Fibroblast of lung (primary cell): ENCODE measurements around the gene HMGB3.

Experiments
- EZH2 ChIP-seq: IDR thresholded peaks from 2 replicates; pipeline ENCODE4 v1.5.1; 2012; ENCODE audit warnings: low read length, control low read depth, mild to moderate bottlenecking; ENCODE audit errors: missing control alignments
- TF ChIP-seq, protein P1 (sequence below), 2 donors: IDR thresholded peaks in 1 of 2; conservative IDR thresholded peaks in 1 of 2; 1 replicate in 1 of 2; 2 replicates in 1 of 2; pipeline ENCODE4 v1.5.1; 2011 to 2012; ENCODE audit warnings: low read length in 2 of 2, control low read depth in 1 of 2, inconsistent platforms in 1 of 2, low read depth in 1 of 2, mild to moderate bottlenecking in 1 of 2

- TF ChIP-seq, protein P1, sequence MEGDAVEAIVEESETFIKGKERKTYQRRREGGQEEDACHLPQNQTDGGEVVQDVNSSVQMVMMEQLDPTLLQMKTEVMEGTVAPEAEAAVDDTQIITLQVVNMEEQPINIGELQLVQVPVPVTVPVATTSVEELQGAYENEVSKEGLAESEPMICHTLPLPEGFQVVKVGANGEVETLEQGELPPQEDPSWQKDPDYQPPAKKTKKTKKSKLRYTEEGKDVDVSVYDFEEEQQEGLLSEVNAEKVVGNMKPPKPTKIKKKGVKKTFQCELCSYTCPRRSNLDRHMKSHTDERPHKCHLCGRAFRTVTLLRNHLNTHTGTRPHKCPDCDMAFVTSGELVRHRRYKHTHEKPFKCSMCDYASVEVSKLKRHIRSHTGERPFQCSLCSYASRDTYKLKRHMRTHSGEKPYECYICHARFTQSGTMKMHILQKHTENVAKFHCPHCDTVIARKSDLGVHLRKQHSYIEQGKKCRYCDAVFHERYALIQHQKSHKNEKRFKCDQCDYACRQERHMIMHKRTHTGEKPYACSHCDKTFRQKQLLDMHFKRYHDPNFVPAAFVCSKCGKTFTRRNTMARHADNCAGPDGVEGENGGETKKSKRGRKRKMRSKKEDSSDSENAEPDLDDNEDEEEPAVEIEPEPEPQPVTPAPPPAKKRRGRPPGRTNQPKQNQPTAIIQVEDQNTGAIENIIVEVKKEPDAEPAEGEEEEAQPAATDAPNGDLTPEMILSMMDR (conservative IDR thresholded peaks at IDR 0.05 in 1 of 2, IDR thresholded peaks at IDR 0.05 in 1 of 2; ENCODE audit: low read depth in 1 of 2, low read length in 2 of 2) = no peak
- no peak for TF ChIP-seq EZH2
Measured at GRCh38 chrX:150941580-150941979, 41.6 kb upstream of the HMGB3 start.
